Endodermal cell (in vitro differentiated cells): Measurements from ENCODE around the gene SUSD6. TPM values are rescaled to one million over a fixed set of nuclear protein-coding genes. Genes with fewer than 3 reads are reported as not detected.
A peak's percentile ranks its signal among the peaks of the same experiment; 100 is the strongest.

Experiments used
- DNase-seq: peaks from one replicate; pipeline ENCODE4 v3.0.0-alpha.2; 2017
- H3K27ac ChIP-seq: 2 replicates; pipeline ENCODE4 v1.5.1; 2013; ENCODE audit warnings: mild to moderate bottlenecking, low read depth, low read length, moderate library complexity
- H3K27me3 ChIP-seq: 2 replicates; pipeline ENCODE4 v1.6.1; 2013; ENCODE audit warnings: mild to moderate bottlenecking, low read length, moderate library complexity; ENCODE audit not compliant: insufficient read depth, control insufficient read depth, poor library complexity, severe bottlenecking
- H3K36me3 ChIP-seq: 2 replicates; pipeline ENCODE4 v1.7.0; 2013; ENCODE audit warnings: mild to moderate bottlenecking, low read length, moderate library complexity; ENCODE audit not compliant: control insufficient read depth, insufficient read depth
- H3K4me1 ChIP-seq: one replicate; pipeline ENCODE4 v1.7.0; 2013; ENCODE audit warnings: low read length; ENCODE audit not compliant: control insufficient read depth, insufficient read depth
- H3K4me3 ChIP-seq: 2 replicates; pipeline ENCODE4 v1.5.1; 2013; ENCODE audit warnings: mild to moderate bottlenecking, low read length, moderate library complexity
- H3K9ac ChIP-seq: 2 replicates; pipeline ENCODE4 v1.6.1; 2013; ENCODE audit warnings: mild to moderate bottlenecking, low read length, moderate library complexity; ENCODE audit not compliant: poor library complexity, severe bottlenecking; ENCODE audit errors: extremely low read depth
- H3K9me3 ChIP-seq: 2 replicates; pipeline ENCODE4 v1.6.1; 2013; ENCODE audit warnings: mild to moderate bottlenecking, low read length, moderate library complexity; ENCODE audit not compliant: control insufficient read depth
- H3K27ac Mint-ChIP-seq: 2 replicates; pipeline ENCODE4 v1.8.0; 2020; ENCODE audit warnings: mixed read lengths
- H3K27me3 Mint-ChIP-seq: 2 replicates; pipeline ENCODE4 v1.8.0; 2021; ENCODE audit warnings: mild to moderate bottlenecking, mixed read lengths; ENCODE audit not compliant: insufficient read depth
- H3K36me3 Mint-ChIP-seq: 2 replicates; pipeline ENCODE4 v1.8.0; 2020; ENCODE audit warnings: low read depth, mixed read lengths
- H3K4me1 Mint-ChIP-seq: 2 replicates; pipeline ENCODE4 v1.8.0; 2020; ENCODE audit warnings: mixed read lengths
- H3K4me3 Mint-ChIP-seq: 2 replicates; pipeline ENCODE4 v1.8.0; 2020; ENCODE audit warnings: mild to moderate bottlenecking, moderate library complexity, mixed read lengths
- H3K9me3 Mint-ChIP-seq: 2 replicates; pipeline ENCODE4 v1.8.0; 2020; ENCODE audit warnings: mild to moderate bottlenecking, mixed read lengths
- CTCF ChIP-seq: fragments of 200-600 bp; sonication (generic); conservative IDR thresholded peaks from 2 replicates; pipeline ENCODE4 v1.5.0; 2021; ENCODE audit warnings: antibody characterized with exemption, mild to moderate bottlenecking
- WGBS, 2 experiments: methylation state at CpG; one replicate each; pipeline versions ENCODE4 v1.1.5 to v1.1.7; 2013; ENCODE audit warnings: missing lambda C conversion rate in 2 of 2, mixed read lengths in 1 of 2; ENCODE audit not compliant: insufficient coverage in 1 of 2, insufficient read length in 1 of 2; 5-methylcytosine and 5-hydroxymethylcytosine counted together
- total RNA-seq, 2 donors: library from RNA; stranded (reverse); fragmentation: NEBNext Ultra II Directional in 1 of 2; extraction: Animal tissue kit (Norgen Biotek cat#: 25700) in 1 of 2; gene quantifications; 2 replicates in 1 of 2; 3 replicates in 1 of 2; pipeline ENCODE4 v1.2.1, GENCODE V29; 2021

SUSD6 gene
- total RNA-seq, 2 donors from 2014 or later = 5.7 to 5.9 TPM

GRCh38 chr14:69719501-69719951 lies 108.1 kb downstream of the SUSD6 start:
- H3K4me1 ChIP-seq = peaks cover 1% of the 10 kb centered on the region
- TF ChIP-seq CTCF = no peak
- H3K4me3 ChIP-seq = no peak overlapping the region
- Mint-ChIP-seq H3K27me3 (no peaks in the 10 kb centered on the region), H3K36me3 (no peaks in the 10 kb centered on the region), H3K9me3 (no peaks in the 10 kb centered on the region), H3K4me1 (peaks cover 3% of the 10 kb centered on the region), H3K27ac (no peak overlapping the region), H3K4me3 (no peak overlapping the region)
- no peak overlapping the region for H3K27ac ChIP-seq
- H3K9ac ChIP-seq = no peak overlapping the region
- no peaks in the 10 kb centered on the region for H3K27me3 ChIP-seq
- WGBS, 2 experiments = 58 to 83% methylated on average over 6 to 7 of the region's 7 CpGs
- no peaks in the 10 kb centered on the region for H3K9me3 ChIP-seq
- peak; percentile 64 for DNase-seq
- H3K36me3 ChIP-seq = no peaks in the 10 kb centered on the region

- Histone ChIP-seq H3K9me3 (no peaks in the 10 kb centered on the region), H3K27me3 (peaks cover 2% of the 10 kb centered on the region), H3K4me3 (no peak overlapping the region), H3K9ac (no peak overlapping the region), H3K36me3 (no peaks in the 10 kb centered on the region), H3K4me1 (no peaks in the 10 kb centered on the region), H3K27ac (no peak overlapping the region)
- Mint-ChIP-seq H3K27me3 (peaks cover 10% of the 10 kb centered on the region), H3K4me3 (no peak overlapping the region), H3K27ac (no peak overlapping the region), H3K36me3 (no peaks in the 10 kb centered on the region), H3K4me1 (peaks cover 2% of the 10 kb centered on the region), H3K9me3 (no peaks in the 10 kb centered on the region)
- no peak for TF ChIP-seq CTCF
- WGBS, 2 experiments = 69 to 87% methylated on average over 3 to 4 of the region's 4 CpGs
- DNase-seq = no peak
Measured at GRCh38 chr14:69720912-69721311, 109.5 kb downstream of the SUSD6 start.

- Histone ChIP-seq H3K9ac (no peak overlapping the region), H3K27me3 (peaks cover 9% of the 10 kb centered on the region), H3K27ac (no peak overlapping the region), H3K4me1 (no peaks in the 10 kb centered on the region), H3K9me3 (no peaks in the 10 kb centered on the region), H3K4me3 (peak overlapping the region; percentile 45), H3K36me3 (no peaks in the 10 kb centered on the region)
- Mint-ChIP-seq H3K4me3 (peak overlapping the region; percentile 44), H3K9me3 (no peaks in the 10 kb centered on the region), H3K4me1 (no peaks in the 10 kb centered on the region), H3K27me3 (peaks cover 28% of the 10 kb centered on the region), H3K27ac (no peak overlapping the region), H3K36me3 (no peaks in the 10 kb centered on the region)
- peak; percentile 94 for DNase-seq
- TF ChIP-seq CTCF = peak; percentile 100
- 26 to 33% methylated on average over 25 to 51 of the region's 51 CpGs for WGBS, 2 experiments
Measured at GRCh38 chr14:69726761-69727511, 115.5 kb downstream of the SUSD6 start.
